Prostate gland (tissue), 2 donors: ENCODE measurements around the gene CCSAP.

Experiments used
- CTCF ChIP-seq, 4 experiments: fragments of 200-600 bp in 2 of 4; fragments of 450-650 bp in 2 of 4; sonication (generic) in 2 of 4; IDR thresholded peaks; 1 replicate in 3 of 4; 2 replicates in 1 of 4; pipeline ENCODE4 v1.5.1; 2016 to 2019; ENCODE audit warnings: antibody characterized with exemption in 4 of 4, mild to moderate bottlenecking in 2 of 4, moderate library complexity in 2 of 4
- POLR2A ChIP-seq: fragments of 450-650 bp; IDR thresholded peaks from one replicate; pipeline ENCODE4 v1.6.1; 2016; ENCODE audit warnings: antibody characterized with exemption, mild to moderate bottlenecking
- POLR2AphosphoS5 ChIP-seq: sonication (generic); formaldehyde crosslinking; IDR thresholded peaks from one replicate; pipeline ENCODE4 v1.6.1; 2017; ENCODE audit warnings: antibody characterized with exemption

- TF ChIP-seq POLR2A (no peak), CTCF (IDR thresholded peaks at IDR 0.05) (no peak), POLR2AphosphoS5 (no peak)
Observed at GRCh38 chr1:229363723-229364122, 20.9 kb upstream of the CCSAP start.
